Stimulated activated CD8-positive, alpha-beta memory T cell treated with anti-CD3 and anti-CD28 coated beads, Interleukin-12 subunit alpha, Interleukin-12 subunit beta, amount 100 ng/mL, for 24 hours (primary cell): ENCODE results near the gene HSPA14.
"Not testable (repeated sequence)": the region's sequence is repeated elsewhere in the genome, so short reads cannot be mapped to it uniquely, and the experiment has no call there.

Source experiments
- DNase-seq: peaks from one replicate; pipeline ENCODE4 v3.0.0-alpha.2; 2020; ENCODE audit errors: extremely low read depth

Gene HSPA14

DNA sequence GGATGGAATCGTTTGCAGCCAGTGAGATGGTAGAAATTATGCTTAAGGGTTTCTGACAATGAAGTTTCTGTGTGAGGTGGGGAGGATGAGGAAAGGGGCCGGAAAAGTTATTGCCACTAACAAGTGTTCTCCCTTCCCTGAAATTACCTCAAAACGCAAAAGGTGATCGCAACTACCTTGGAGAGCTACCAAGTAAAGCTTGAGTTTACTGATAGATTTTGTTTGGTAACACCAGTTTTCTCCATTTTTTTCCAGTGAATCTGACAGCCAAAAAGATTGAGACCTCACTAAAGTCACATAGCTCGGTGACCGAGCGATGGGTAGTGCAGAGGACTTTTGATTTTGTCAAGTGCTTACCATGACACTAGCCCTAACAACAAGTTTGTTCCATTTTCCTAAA is 42.1 kb downstream of the HSPA14 start:
- no peak for DNase-seq

DNA sequence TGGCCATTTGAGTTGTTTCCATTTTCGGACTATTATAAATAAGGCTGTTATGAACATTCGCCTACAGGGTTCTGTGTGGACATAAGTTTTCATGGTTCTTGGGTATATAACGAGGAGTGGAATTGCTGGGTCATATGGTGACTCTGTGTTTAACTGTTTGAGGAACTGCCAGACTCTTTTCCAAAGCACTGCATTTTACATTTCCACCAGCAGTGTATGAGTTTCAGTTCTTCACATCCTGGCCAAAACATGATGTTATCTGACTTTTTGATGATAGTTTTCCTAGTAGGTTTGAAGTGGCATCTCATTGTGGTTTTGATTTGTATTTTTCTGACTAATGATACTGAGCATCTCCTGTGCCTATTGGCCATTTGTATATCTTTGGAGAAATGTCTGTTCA is 46.0 kb downstream of the HSPA14 start:
- no peak for DNase-seq

DNA sequence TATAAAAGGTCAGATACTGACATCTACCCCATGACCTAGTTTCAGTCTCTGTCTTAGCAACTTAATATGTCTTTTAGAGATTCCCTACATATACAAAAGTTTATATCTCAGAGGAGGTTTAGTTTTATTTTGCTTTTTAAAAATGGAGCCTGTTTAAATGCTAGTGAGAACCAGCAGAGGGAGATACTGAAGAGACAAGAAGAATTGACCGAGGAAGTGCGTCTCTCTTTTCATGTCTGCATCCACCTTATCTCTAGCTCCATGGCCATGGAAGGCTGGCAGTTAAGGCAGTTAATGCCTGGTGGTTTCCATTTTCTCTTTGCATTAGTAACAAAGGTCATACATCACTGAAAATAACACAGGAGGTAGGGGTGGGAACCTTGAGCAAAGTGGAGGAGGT is 51.2 kb downstream of the HSPA14 start:
- no peak for DNase-seq

DNA sequence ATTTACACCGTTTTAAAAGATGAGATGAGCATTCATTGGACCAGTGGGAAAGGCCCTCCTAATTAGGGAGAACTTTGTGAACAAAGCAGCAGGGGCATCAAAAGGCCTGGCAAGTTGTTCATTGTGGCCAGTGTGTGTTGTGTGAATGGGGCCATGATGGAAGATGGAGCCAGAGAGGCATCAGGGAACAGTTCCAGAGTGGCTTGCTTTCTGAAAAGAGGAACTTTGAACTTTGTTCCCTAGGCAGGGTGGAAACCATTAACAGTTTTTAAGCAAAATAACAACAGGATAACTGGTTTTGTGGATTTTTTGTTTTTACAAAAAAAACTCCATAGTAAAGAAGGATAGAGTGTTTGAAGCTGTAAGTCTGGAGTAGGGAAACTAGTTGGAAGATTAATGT is 53.0 kb downstream of the HSPA14 start:
- no peak for DNase-seq

DNA sequence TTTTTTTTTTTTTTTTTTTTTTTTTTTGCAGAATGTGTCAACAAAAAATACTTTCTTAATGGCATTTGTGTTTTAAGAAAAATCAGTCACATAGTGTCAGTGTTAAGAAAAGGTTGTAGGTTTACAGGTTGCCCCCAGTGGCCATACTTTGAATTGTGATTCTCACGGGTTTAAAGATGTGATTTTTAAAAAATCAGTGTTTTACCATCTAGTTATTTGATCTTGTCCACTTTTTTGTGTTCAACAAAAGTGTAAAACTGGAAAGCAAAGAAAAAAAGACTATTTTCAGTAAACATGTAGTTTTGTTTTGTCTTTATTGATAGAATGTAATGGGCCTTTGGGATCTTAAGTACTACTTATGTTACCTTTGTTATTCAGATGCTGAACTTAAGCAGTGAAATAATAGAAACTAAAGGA is 66.2 kb downstream of the HSPA14 start:
- DNase-seq = no peak

DNA sequence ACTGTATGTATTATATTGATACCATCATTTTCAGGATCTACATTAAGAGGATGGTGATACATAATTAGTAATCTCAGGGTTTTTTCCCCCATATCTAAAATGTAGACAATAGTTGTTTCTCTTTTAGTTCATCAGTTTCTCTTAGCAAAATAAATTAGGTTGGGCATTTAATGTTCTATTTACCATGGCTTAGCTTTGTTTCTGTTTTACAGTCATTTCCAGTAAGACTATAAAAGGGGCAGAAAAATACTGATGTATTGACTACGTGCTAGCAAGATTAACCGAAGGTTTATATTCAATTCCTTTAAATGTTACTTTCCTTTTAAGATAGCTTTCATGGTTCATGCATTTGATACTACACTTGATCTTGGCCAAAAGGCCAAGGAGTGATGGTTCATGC is 66.8 kb downstream of the HSPA14 start:
- no peak for DNase-seq

DNA sequence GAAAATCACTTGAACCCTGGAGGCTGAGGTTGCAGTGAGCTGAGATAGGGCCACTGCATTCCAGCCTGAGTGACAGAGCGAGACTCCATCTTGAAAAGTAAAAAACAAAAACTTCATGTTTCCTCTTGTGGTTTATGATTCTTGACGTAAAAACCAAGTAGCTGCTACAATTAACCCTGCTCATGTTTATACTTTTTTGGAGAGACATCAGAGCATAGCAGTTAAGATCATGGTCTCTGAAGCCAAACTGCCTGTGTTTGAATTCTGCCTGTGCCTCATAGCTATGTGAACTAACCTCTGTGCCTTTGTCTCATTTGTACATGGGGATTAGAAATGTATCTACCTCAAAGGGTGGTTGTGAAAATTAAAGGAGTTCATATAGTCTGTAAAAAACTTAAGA is 67.8 kb downstream of the HSPA14 start:
- no peak for DNase-seq

DNA sequence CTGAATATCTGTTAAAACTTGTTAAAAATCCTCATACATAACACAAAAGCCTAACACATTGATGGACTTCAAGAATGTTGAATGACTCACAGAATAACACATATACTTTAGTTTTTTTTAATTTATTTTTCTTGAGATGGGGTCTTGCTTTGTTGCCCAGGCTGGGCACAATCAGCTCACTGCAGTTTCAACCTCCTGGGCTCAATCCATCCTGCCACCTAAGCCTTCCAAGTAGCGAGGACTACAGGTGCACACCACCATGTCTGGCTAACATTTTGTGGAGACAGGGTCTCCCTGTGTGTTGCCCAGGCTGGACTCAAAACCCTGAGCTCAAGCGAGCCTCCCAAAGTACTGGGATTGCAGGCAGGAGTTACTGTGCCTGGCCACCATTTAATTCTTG is 68.7 kb downstream of the HSPA14 start:
- DNase-seq = no peak

DNA sequence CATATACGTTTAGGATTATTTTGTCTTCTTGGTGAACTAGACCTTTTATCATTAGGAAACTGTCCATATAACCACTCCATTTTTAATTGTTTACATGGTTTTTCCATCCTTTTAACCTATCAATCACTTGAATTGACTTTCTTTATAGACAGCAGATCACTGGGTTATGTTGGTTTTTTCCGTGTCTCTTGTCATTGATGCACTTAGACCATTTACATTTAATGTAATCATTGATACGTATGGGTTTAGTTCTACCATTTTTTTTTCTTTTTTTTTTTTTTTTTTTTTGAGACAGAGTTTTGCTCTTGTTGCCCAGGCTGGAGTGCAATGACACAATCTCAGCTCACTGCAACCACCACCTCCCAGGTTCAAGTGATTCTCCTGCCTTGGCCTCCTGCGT is 69.5 kb downstream of the HSPA14 start:
- DNase-seq = not testable (repeated sequence)

DNA sequence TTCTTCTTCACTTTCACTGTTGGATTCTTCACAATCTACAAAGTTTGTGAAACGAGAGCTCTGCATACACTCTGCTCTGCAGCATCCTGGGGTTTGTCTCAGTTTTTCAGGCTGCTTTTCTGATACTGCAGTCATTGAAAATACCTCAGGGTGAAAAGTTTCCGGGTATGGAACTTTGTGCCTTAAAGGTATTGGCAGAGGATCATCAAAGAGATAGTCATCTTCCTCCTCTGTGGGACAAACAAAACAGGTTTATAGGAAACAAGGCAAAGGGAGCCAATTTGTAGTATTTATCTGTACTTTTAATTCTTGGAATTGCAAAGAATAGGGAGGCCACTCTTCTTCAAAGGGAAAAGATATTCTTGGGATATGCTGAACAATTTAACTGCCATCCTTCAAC is 71.0 kb downstream of the HSPA14 start:
- DNase-seq = no peak

DNA sequence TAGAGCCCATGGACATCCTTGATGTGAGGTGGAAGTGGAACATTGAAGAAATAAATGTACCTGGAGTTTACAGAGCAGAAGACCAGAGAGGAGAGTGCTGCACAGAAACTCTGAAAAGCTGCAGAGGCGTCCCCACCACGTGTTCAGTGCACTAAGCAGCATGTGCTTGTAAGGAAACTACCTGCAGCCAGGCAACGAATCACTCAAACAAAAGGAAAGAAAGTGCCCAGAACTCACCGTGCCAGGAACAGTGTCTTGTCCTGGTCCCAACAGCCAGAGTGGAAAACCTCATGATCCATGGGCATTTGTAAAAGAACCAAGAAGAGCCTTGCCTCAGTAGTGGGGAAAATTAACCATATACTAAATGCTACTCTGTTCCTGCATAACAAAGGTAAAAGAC is 72.8 kb downstream of the HSPA14 start:
- no peak for DNase-seq

DNA sequence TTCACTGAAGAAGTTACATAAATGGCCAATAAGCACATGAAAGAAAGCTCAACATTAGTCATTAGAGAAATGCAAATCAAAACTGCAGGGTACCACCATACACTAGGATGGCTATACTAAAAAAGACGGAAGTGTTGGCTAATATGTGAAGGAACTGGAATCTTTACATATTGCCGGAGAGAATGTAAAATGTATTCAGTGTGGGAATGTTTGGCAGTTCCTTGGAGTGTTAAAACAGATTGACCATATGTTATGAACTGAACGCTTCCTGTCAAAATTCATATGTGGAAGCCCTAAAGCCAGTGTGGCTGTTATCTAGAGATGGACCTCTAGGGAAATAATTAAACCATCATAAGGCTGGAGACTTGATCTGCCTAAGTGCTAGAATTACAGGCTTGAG is 73.7 kb downstream of the HSPA14 start:
- no peak for DNase-seq

DNA sequence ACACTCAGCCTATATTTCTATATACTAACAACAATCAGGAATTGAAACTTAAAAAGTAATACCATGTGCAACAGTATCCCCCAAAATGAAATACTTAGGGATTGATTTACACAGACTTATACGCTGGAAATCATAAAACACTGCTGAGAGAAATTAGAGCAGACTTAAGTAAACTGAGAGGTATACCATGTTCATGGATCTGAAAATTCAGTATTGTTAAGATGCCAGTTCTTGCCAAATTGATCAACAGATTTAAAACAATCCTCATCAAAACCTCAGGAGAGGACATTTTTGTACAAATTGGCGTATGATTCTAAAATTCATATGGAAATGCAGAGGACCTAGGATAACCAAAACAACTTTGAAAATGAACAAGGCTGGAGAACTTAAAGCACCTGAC is 78.5 kb downstream of the HSPA14 start:
- no peak for DNase-seq

DNA sequence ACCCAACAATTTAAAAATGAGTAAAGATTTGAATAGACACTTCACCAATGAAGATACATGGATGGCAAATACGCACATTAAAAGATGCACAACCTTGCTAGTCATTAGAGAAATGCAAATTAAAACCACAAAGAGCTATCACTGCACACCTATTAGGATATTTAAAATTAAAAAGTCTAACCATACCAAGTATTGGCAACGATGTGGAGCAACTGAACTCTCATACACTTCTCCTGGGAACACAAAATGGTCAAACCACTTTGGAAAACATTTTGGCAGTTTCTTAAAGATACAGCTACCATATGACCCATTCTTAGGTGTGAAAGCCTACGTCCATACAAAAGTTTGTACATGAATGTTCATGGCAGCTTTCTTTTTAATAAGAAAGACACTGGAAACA is 79.7 kb downstream of the HSPA14 start:
- no peak for DNase-seq

DNA sequence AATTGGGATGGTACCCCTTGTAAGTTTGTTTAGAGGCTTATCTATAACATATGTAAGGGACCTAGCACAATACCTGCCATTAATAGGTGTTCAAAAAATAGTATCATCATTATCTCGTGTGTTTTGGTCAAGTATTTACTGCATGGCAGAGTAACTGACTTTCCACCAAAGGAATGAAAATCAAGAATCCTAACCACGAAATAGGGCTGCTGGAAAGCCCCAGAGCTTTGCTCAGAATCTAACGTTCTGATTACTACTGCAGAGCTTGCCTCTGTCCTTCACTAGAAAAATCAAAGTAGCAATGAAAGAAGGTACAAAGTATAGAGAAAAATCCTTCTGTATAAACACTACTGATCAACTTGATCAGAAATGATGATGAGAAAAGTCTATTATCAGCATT is 80.9 kb downstream of the HSPA14 start:
- DNase-seq = no peak
